Left lung (tissue), 10 donors: Measurements from ENCODE around the gene SLC23A2. TPM values are rescaled to one million over a fixed set of nuclear protein-coding genes. Genes with fewer than 3 reads are reported as not detected.

Experiments
- ATAC-seq: fragments of 200-7000 bp; cut with Tn5 transposase; one replicate; pipeline ENCODE4 v1.9.1; 2020; ENCODE audit warnings: moderate library complexity
- DNase-seq, 4 donors: peaks; one replicate each; pipeline ENCODE4 v3.0.0-alpha.2; 2013 to 2020
- H3K27ac ChIP-seq, 2 donors: fragments of 200-600 bp; sonication (generic) in 1 of 2; one replicate each; pipeline versions ENCODE4 v1.5.0 to v1.8.0; 2020 to 2021
- H3K27me3 ChIP-seq, 2 donors: fragments of 200-600 bp; sonication (generic) in 1 of 2; one replicate each; pipeline versions ENCODE4 v1.5.0 to v1.8.0; 2020 to 2021
- H3K36me3 ChIP-seq, 2 donors: fragments of 200-600 bp; sonication (generic) in 1 of 2; one replicate each; pipeline versions ENCODE4 v1.5.0 to v1.8.0; 2020 to 2021
- H3K4me1 ChIP-seq, 2 donors: fragments of 200-600 bp; one replicate each; pipeline ENCODE4 v1.8.0; 2021
- H3K4me3 ChIP-seq, 2 donors: fragments of 200-600 bp; sonication (generic) in 1 of 2; one replicate each; pipeline versions ENCODE4 v1.5.0 to v1.8.0; 2020 to 2021; ENCODE audit warnings: mild to moderate bottlenecking in 1 of 2
- H3K9me3 ChIP-seq, 2 donors: fragments of 200-600 bp; sonication (generic) in 1 of 2; one replicate each; pipeline versions ENCODE4 v1.5.0 to v1.8.0; 2020 to 2021
- CTCF ChIP-seq, 2 donors: fragments of 200-600 bp; sonication (generic) in 1 of 2; IDR thresholded peaks; one replicate each; pipeline versions ENCODE4 v1.5.0 to v1.8.0; 2021; ENCODE audit warnings: antibody characterized with exemption in 2 of 2
- intact Hi-C, 2 donors: fragments of 100-400 bp; cut with DNase I; formaldehyde crosslinking; loops; one replicate each; pipeline versions ENCODE4 v1.11.2 to v1.14.2; 2022
- polyA plus RNA-seq, 6 donors: library from polyadenylated mRNA; unstranded; fragments of 120-200 nt; gene quantifications; one replicate each; pipeline ENCODE4 v1.2.1, GENCODE V29; 2013; ENCODE audit not compliant: insufficient read length in 6 of 6
- total RNA-seq, 2 donors: library from RNA; stranded (reverse); fragmentation: NEBNext Ultra II Directional; extraction: Animal tissue kit (Norgen Biotek cat#: 25700); gene quantifications; one replicate each; pipeline ENCODE4 v1.2.1, GENCODE V29; 2021
- donor health status: DM: no; HTN: yes; CAD: no.
- donor health status: DM: no; HTN: no; CAD: no.

SLC23A2 gene
- total and polyA plus RNA-seq, 8 donors = 15.8 to 27.1 (median 25.9) TPM

GRCh38 chr20:4971064-4971463 lies 30.2 kb downstream of the SLC23A2 start:
- H3K27me3 ChIP-seq = no peaks in the 10 kb centered on the region
- no peaks in the 10 kb centered on the region for H3K9me3 ChIP-seq
- no peak overlapping the region for H3K27ac ChIP-seq
- ATAC-seq (no peak), DNase-seq (no peak)
- H3K4me3 ChIP-seq = no peak overlapping the region
- intact Hi-C loops = no loop called here
- peaks cover 11 to 42% of the 10 kb centered on the region in 2 donors for H3K4me1 ChIP-seq
- no peak for TF ChIP-seq CTCF (IDR thresholded peaks at IDR 0.05)
- peaks cover 0 to 18% of the 10 kb centered on the region in 2 donors for H3K36me3 ChIP-seq

GRCh38 chr20:4967752-4968477 lies 33.4 kb downstream of the SLC23A2 start:
- no peak for TF ChIP-seq CTCF (IDR thresholded peaks at IDR 0.05)
- Histone ChIP-seq H3K9me3 (no peaks in the 10 kb centered on the region), H3K27ac (no peak overlapping the region), H3K4me1 (peaks cover 3 to 18% of the 10 kb centered on the region in 2 donors), H3K4me3 (no peak overlapping the region), H3K36me3 (peaks cover 0 to 18% of the 10 kb centered on the region in 2 donors), H3K27me3 (no peaks in the 10 kb centered on the region)
- DNase-seq = no peak
- intact Hi-C loops = no loop called here
- no peak for ATAC-seq

GRCh38 chr20:4966826-4967751 lies 34.2 kb downstream of the SLC23A2 start:
- Histone ChIP-seq H3K9me3 (no peaks in the 10 kb centered on the region), H3K27ac (no peak overlapping the region), H3K36me3 (peaks cover 0 to 18% of the 10 kb centered on the region in 2 donors), H3K4me1 (peaks cover 2 to 17% of the 10 kb centered on the region in 2 donors), H3K4me3 (no peak overlapping the region), H3K27me3 (no peaks in the 10 kb centered on the region)
- intact Hi-C loops = no loop called here
- ATAC-seq (peak; percentile 56), DNase-seq (no peak)
- TF ChIP-seq CTCF (IDR thresholded peaks at IDR 0.05) = no peak

- Histone ChIP-seq H3K4me3 (no peak overlapping the region), H3K27ac (peak overlapping the region in 1 of 2 donors; percentile 58), H3K27me3 (no peaks in the 10 kb centered on the region), H3K9me3 (no peaks in the 10 kb centered on the region), H3K36me3 (no peaks in the 10 kb centered on the region), H3K4me1 (peaks cover 12 to 43% of the 10 kb centered on the region in 2 donors)
- ATAC-seq (no peak), DNase-seq (no peak)
- intact Hi-C loops = no loop called here
- no peak for TF ChIP-seq CTCF (IDR thresholded peaks at IDR 0.05)
Measured at GRCh38 chr20:4962241-4962855, 39.0 kb downstream of the SLC23A2 start.
